Prostate gland (tissue), 2 donors: ENCODE measurements around the gene MAF.

Experiments
- POLR2A ChIP-seq: fragments of 450-650 bp; IDR thresholded peaks from one replicate; pipeline ENCODE4 v1.6.1; 2016; ENCODE audit warnings: antibody characterized with exemption, mild to moderate bottlenecking
- TF ChIP-seq, protein P1 (sequence below), 4 experiments: fragments of 200-600 bp in 2 of 4; fragments of 450-650 bp in 2 of 4; sonication (generic) in 2 of 4; IDR thresholded peaks; 1 replicate in 3 of 4; 2 replicates in 1 of 4; pipeline ENCODE4 v1.5.1; 2016 to 2019; ENCODE audit warnings: antibody characterized with exemption in 4 of 4, mild to moderate bottlenecking in 2 of 4, moderate library complexity in 2 of 4

DNA sequence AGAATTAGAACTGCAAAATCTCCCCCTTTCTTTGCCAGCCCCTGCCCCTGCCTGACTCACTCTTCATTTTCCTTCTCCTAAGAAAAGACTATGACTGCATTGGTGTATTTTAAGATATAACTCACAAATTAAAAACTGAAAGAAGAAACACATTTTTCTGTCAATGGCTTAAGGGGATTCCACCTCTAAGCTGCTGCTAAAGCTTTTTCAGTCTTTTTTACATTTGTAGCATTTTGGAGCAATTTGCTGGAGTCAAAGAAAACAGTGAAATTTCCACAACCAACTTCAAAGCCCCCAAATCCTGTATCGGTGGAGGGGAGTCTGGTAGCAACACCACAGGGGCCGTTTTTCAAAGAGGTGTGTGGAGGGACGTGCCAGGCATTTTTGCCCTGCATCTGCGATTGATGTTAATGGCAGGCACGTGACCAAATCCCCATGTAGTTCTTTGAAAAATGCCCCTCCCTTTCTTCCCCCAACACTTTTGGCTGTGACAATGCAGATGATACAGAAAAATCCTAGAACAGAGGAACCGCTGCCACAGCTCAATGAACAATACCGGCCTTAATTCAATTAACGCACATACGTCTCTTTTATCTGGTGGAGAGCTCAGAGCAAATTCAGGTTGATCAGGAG, 28.5 kb downstream of the MAF start:
- TF ChIP-seq, protein P1, sequence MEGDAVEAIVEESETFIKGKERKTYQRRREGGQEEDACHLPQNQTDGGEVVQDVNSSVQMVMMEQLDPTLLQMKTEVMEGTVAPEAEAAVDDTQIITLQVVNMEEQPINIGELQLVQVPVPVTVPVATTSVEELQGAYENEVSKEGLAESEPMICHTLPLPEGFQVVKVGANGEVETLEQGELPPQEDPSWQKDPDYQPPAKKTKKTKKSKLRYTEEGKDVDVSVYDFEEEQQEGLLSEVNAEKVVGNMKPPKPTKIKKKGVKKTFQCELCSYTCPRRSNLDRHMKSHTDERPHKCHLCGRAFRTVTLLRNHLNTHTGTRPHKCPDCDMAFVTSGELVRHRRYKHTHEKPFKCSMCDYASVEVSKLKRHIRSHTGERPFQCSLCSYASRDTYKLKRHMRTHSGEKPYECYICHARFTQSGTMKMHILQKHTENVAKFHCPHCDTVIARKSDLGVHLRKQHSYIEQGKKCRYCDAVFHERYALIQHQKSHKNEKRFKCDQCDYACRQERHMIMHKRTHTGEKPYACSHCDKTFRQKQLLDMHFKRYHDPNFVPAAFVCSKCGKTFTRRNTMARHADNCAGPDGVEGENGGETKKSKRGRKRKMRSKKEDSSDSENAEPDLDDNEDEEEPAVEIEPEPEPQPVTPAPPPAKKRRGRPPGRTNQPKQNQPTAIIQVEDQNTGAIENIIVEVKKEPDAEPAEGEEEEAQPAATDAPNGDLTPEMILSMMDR (IDR thresholded peaks at IDR 0.05) = no peak
- TF ChIP-seq POLR2A = no peak
